ENCODE data around the gene EXOSC5. TPM values are rescaled to one million over a fixed set of nuclear protein-coding genes. Genes with fewer than 3 reads are reported as not detected.

Gene EXOSC5
- total and polyA plus RNA-seq, 2 of the 13 experiments (the other 11 are each of a cell fraction or from before 2014, with no cell fraction given), result 24.1 to 26.5 TPM

DNA sequence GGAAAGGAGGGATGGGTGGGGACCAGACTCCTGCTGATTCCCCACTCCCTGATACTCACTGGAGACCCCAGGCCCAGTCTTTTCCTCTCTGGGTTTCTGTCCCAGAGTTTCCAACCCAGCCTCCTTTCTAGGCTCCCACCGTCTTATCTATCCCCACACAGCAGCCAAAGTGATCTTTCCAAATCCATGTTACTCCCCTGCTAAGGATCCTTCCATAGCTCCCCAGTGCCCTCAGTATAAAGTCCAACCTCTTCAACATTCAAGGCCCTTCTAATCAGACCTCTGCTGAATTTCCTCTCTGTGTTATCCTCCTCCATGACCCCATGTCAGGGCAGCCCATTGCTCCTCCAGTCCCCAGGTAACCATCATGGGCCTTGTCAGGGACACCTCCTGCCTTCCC lies 42.1 kb downstream of the EXOSC5 start:
- Histone ChIP-seq H4K20me1 (ENCODE audit: insufficient read depth, low read length) (peaks cover 9% of the 10 kb centered on the region; the same call in 1 of the 2 replicates), H3K9me3 (ENCODE audit: low read length) (no peaks in the 10 kb centered on the region), H3K27ac (ENCODE audit: extremely low read length, insufficient read depth, low read length) (no peak overlapping the region), H3K4me2 (ENCODE audit: low read depth, low read length) (no peak overlapping the region), H3K36me3 (replicated peaks in 1 of 2; ENCODE audit: control insufficient read depth in 1 of 2, insufficient read depth in 2 of 2, low read length in 2 of 2) (no peaks in the 10 kb centered on the region), H3K27me3 (ENCODE audit: control insufficient read depth in 1 of 2, insufficient read depth in 2 of 2, low read length in 2 of 2) (no peaks in the 10 kb centered on the region; a peak in 2 of 5 replicates), H2AFZ (ENCODE audit: low read length) (no peak overlapping the region), H3K9ac (ENCODE audit: insufficient read depth, low read depth, low read length) (no peak overlapping the region), H3K79me2 (ENCODE audit: insufficient read depth, low read length) (peaks cover 27% of the 10 kb centered on the region), H3K4me1 (ENCODE audit: insufficient read depth, low read length) (peaks cover 21% of the 10 kb centered on the region), H3K4me3 (replicated peaks in 1 of 3; ENCODE audit: insufficient read depth in 1 of 3, low read depth in 2 of 3, low read length in 3 of 3) (no peak overlapping the region)
- DNase-seq (ENCODE audit: low spot score) (no peak), FAIRE-seq (no peak), ATAC-seq (no peak)
- BruUV-seq (replicated peaks), result no TSS peak
- CTCF ChIA-PET (ENCODE audit: low intra/inter-chr PET ratio, low total read pairs), result no interaction called here
- intact Hi-C loops (cut with micrococcal nuclease; ENCODE audit: unreplicated experiment), result no loop called here
- 94% methylated on average over 1 of the region's 1 CpG for WGBS (ENCODE audit: low lambda C conversion rate)
- in situ Hi-C loops (cut with HindIII; ENCODE audit: extremely low pct_ligation_motif_present, low pct_unique_long_range_greater_than_20kb), result no loop called here
- TF ChIP-seq MBD4 (IDR thresholded peaks at IDR 0.05; ENCODE audit: borderline replicate concordance, low read length) (no peak), ZNF703 (CRISPR knock-in tag; IDR thresholded peaks at IDR 0.05; ENCODE audit: borderline replicate concordance) (no peak), NAIF1 (CRISPR knock-in tag; IDR thresholded peaks at IDR 0.05; ENCODE audit: borderline replicate concordance) (no peak), TCF7 (IDR thresholded peaks at IDR 0.05; ENCODE audit: low read depth) (no peak), ZBTB21 (CRISPR knock-in tag; IDR thresholded peaks at IDR 0.05) (no peak)
- TF ChIP-seq, protein P1, sequence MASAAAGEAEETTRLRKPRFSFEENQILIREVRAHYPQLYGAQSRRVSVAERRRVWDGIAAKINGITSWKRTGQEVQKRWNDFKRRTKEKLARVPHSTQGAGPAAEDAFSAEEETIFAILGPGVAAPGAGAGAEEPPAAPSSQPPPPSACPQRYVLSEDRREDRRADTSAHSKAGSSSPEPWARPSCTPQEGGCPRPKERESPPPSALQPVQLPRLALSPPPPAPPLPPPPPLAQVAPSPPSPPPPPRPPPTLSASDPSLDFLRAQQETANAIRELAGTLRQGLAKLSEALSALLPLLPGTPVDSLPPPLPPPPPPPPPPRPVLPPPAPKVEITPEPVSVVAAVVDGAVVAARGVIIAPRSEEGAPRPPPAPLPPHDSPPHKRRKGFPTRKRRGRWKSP (CRISPR knock-in tag; IDR thresholded peaks at IDR 0.05), result no peak
- TF ChIP-seq, protein P2, sequence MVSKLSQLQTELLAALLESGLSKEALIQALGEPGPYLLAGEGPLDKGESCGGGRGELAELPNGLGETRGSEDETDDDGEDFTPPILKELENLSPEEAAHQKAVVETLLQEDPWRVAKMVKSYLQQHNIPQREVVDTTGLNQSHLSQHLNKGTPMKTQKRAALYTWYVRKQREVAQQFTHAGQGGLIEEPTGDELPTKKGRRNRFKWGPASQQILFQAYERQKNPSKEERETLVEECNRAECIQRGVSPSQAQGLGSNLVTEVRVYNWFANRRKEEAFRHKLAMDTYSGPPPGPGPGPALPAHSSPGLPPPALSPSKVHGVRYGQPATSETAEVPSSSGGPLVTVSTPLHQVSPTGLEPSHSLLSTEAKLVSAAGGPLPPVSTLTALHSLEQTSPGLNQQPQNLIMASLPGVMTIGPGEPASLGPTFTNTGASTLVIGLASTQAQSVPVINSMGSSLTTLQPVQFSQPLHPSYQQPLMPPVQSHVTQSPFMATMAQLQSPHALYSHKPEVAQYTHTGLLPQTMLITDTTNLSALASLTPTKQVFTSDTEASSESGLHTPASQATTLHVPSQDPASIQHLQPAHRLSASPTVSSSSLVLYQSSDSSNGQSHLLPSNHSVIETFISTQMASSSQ (IDR thresholded peaks at IDR 0.05; ENCODE audit: low read depth), result no peak
- TF ChIP-seq, protein P2 (CRISPR knock-in tag; IDR thresholded peaks at IDR 0.05; ENCODE audit: borderline replicate concordance), result no peak
- TF ChIP-seq, protein P3, sequence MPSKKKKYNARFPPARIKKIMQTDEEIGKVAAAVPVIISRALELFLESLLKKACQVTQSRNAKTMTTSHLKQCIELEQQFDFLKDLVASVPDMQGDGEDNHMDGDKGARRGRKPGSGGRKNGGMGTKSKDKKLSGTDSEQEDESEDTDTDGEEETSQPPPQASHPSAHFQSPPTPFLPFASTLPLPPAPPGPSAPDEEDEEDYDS (CRISPR knock-in tag; IDR thresholded peaks at IDR 0.05), result no peak
- TF ChIP-seq, protein P4, sequence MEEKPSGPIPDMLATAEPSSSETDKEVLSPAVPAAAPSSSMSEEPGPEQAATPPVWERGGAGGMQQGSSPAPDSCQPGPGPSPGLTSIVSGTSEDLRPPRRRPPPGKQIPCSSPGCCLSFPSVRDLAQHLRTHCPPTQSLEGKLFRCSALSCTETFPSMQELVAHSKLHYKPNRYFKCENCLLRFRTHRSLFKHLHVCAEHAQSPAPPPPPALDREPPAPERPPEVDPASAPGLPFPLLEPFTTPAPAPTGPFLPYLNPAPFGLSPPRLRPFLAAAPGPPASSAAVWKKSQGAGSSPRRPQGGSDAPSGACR (CRISPR knock-in tag; IDR thresholded peaks at IDR 0.05), result no peak
- POLR2A ChIA-PET, result interaction anchor here (2.3 to 2.4 kb wide), 2 partner anchors 9 to 33 kb away, joined by 7 to 13 read pairs; partner anchors contain the start of gene B9D2
